Central memory CD4-positive, alpha-beta T cell (primary cell): ENCODE results near the gene ADORA2B.
A peak's percentile ranks its signal among the peaks of the same experiment; 100 is the strongest.

ENCODE experiments used
- DNase-seq: peaks from one replicate; pipeline ENCODE4 v3.0.0; 2022

ADORA2B gene

DNA sequence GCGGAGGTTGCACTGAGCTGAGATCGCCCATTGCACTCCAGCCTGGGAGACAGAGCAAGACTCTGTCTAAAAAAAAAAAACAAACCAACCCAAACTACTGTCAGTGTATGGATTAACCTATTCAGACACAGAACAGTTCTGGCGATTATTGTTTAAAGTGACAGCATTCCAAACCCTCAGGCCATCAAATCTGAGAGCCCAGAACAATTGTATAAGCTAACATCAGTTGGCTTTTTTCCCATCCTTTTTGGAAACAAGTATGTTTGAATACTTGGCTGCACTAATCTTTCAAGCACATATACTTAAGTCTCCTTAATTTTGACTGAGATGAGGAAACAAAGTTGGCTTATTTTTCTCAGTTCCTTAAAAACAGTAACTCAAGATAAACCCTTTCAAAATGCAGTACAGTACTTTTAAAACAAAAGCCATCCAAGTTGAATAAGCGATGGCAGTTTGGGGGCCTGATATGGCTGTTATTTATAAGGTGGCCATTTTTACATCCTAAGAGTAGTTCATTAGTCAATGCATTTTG lies 53.2 kb downstream of the ADORA2B start:
- DNase-seq: no peak

- peak; percentile 89 for DNase-seq
Observed at GRCh38 chr17:15999141-15999973, 54.4 kb downstream of the ADORA2B start, which contains the start of the genes TTC19 and ZSWIM7. Gene TTC19 (plus strand): TSS chr17:15999824. CDS start chr17:15999849, 25 bp downstream. Gene ZSWIM7 (minus strand): TSS chr17:15999704. CDS start chr17:15999594, 110 bp downstream.

DNA sequence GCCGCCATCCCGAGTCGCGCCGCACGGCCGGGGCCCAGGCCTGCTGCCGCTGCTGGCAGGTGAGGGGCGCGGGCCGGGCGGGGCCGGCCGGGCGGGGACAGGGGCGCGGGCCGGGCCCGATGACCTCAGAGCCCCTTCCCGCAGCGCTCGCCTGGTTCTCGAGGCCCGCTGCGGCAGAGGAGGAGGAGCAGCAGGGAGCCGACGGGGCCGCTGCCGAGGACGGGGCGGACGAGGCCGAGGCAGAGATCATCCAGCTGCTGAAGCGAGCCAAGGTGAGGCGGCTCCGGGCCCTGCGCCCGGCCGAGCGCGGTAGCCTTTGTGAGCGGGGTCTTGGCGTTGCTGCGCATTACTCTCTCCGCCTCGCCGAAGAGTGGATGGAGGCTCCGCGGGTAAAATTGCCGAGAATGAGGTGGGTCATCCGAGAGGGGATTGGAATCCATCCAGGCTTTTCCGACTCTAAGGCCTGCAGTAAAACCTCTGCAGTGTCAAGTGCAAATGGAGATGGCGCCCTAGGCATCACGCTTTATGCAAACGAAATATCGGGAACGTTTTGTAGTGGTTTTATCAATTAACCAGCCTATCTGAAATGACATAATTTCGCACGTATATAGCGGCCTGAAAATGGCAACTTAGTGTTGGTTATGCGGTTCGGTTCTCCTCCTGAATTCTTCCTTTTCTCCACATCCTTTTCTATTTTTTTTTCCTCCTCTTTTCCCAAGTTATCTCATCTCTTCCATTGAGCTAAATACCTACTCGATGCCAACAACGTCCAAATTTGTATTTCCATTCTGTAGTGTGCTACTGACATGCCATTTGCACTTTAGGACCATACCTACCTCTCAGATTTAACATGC lies 55.3 kb downstream of the ADORA2B start:
- DNase-seq: peak; percentile 30

GRCh38 chr17:16001226-16001897 lies 56.4 kb downstream of the ADORA2B start:
- DNase-seq: no peak

DNA sequence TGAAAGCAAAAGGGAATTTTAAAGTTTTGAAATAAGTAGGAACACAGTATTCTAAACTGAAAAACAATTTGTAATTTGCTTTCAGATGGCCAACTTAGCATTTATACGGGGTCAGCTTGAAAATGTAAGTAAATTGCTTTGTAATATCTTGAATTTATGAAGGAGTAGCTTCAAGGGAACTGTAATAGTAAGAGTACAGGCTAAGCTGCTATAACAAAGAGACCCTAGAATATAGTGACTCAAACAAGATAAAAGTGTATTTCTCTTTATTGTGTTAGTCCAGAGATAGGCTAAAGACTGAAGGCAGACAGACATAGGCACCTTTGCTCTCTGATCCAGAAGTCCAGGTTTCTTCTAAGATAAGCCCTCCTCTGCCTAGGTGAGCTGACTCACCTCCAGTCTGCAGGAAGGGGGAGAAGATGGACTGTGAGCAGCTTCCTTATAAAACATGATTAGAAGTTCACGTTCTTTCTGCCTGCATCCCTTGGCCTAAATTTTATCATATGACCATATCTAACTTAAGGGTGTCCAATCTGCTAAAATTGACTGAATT lies 57.9 kb downstream of the ADORA2B start:
- no peak for DNase-seq

- no peak for DNase-seq
Observed at GRCh38 chr17:16003841-16004240, 58.9 kb downstream of the ADORA2B start.

DNA sequence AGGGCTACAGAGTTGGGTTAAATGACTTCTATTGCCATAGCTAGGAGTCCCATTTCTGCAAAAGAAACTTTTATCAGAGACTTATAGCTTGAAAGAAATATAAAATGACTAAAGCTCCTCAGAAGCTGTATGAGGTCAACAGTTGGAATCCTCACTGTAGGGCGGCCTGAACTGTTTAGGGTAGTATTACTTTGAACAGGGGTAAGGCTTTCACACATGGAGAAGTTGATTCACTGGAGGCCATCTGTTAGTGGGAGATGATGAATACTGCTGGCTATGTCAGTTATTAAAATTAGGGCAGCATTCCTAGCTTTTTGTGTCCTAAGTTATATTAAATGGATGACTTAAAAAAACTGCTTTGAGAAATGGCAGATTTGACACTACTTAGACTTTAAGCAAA lies 60.7 kb downstream of the ADORA2B start:
- DNase-seq: no peak

GRCh38 chr17:16007439-16007838 lies 62.5 kb downstream of the ADORA2B start:
- DNase-seq: no peak

DNA sequence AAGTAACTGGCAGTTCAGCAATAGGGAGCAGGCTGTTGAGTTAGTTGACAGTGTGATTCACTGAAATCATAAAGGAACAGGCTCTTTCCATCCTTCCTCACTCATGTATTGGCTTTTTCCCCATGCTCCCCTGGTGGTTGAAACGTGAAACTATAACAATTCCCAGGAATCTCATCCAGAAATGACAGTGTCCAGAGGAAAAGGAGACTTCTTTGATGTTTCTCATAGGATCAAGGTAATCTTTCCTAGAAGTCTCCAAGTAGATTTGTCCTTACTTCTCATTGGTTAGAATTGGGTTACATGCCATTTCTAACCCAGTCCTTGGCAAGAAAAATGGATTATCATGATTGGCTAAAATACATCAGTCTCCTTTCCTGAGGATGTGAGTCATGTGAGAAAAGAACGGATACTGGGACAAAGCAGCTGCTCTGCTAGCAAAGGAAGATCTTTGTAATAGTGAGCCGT lies 69.0 kb downstream of the ADORA2B start:
- DNase-seq: no peak

DNA sequence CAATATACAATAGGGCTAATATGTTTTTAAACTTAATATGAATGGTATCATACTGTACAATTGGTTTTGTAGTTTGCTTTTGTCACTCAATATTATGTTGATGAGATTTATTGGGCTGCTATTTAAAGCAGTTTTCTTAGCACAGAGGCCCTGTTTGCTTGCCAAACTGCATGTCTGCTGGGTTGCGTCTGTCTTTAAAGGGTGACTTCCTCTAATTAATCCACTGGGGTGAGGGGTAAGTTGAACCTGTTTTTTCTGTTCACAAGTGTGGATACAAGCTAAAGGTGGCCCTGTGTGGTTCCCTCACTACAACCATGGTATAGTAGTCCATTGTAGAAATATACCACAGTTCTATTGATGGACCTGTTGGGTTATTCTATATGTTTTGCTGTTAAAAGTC lies 74.4 kb downstream of the ADORA2B start:
- DNase-seq: no peak

GRCh38 chr17:16023881-16024280 lies 79.0 kb downstream of the ADORA2B start:
- no peak for DNase-seq

- no peak for DNase-seq
Observed at GRCh38 chr17:16025202-16025601, 80.3 kb downstream of the ADORA2B start.
